ENCODE measurements around the gene CDIP1. TPM values are rescaled to one million over a fixed set of nuclear protein-coding genes. Genes with fewer than 3 reads are reported as not detected.
A peak's percentile ranks its signal among the peaks of the same experiment; 100 is the strongest.

The CDIP1 gene
- total RNA-seq, 4 donors from 2014 or later, result 18.3 to 33.4 (median 28.3) TPM

DNA sequence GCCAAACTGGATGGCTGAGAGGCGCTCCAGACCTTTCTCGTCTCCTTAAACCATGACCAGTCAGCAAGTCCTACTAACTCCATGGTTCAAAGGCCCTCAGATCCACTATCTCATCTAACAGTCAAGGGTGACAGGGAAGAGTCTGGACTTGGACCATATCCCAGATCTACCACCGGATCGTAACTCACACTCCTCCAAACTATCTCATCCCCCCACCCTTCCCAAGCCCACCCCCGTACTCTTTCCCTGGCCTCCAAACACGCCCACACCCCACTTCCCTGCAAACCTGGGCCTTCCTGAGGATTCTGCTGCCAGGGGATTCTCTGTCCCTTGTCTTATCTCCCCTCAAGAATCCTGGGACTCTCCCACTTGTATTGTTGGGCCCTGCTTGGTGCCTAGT, 5.1 kb downstream of the CDIP1 start:
- intact Hi-C loops (cut with DNase I), result no loop called here
- H3K4me1 ChIP-seq, result peaks cover 23 to 47% (median 34%) of the 10 kb centered on the region in 4 donors
- no peaks in the 10 kb centered on the region for H3K27me3 ChIP-seq
- H3K4me3 ChIP-seq, result no peak overlapping the region
- peaks cover 0 to 16% (median 9%) of the 10 kb centered on the region in 4 donors for H3K36me3 ChIP-seq
- TF ChIP-seq POLR2A (IDR thresholded peaks at IDR 0.05; ENCODE audit: low read depth), result no peak
- no peak for TF ChIP-seq POLR2AphosphoS5 (IDR thresholded peaks at IDR 0.05)
- TF ChIP-seq, protein P1, sequence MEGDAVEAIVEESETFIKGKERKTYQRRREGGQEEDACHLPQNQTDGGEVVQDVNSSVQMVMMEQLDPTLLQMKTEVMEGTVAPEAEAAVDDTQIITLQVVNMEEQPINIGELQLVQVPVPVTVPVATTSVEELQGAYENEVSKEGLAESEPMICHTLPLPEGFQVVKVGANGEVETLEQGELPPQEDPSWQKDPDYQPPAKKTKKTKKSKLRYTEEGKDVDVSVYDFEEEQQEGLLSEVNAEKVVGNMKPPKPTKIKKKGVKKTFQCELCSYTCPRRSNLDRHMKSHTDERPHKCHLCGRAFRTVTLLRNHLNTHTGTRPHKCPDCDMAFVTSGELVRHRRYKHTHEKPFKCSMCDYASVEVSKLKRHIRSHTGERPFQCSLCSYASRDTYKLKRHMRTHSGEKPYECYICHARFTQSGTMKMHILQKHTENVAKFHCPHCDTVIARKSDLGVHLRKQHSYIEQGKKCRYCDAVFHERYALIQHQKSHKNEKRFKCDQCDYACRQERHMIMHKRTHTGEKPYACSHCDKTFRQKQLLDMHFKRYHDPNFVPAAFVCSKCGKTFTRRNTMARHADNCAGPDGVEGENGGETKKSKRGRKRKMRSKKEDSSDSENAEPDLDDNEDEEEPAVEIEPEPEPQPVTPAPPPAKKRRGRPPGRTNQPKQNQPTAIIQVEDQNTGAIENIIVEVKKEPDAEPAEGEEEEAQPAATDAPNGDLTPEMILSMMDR (IDR thresholded peaks at IDR 0.05), result no peak
- no peak for TF ChIP-seq EP300 (IDR thresholded peaks at IDR 0.05)
- WGBS, result 90% methylated on average over 6 of the region's 6 CpGs
- peak overlapping the region in 3 of 4 donors; percentile 23 to 41 (median 25) for H3K27ac ChIP-seq (replicated peaks in 1 of 4)
- no peaks in the 10 kb centered on the region for H3K9me3 ChIP-seq
- DNase-seq (ENCODE audit: extremely low spot score), result no peak

DNA sequence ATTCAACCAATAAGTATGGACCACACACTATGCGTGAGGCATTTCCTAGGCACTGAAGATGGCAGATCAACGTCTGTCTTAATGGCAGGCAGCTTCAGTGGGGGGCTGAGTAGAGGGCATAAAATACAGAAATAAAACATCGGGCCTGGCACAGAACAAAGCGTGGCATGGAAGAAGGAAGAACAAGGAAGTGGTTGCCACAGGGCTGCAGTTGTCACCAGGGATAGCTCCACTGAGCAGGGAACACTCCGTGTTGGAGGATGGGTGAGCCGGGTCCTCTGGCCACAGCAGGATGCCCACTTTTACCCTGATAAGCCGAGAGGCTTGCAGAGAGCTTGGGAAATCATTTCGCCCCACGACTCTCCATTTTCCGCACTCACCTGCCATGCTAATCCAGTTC, 6.3 kb downstream of the CDIP1 start:
- intact Hi-C loops (cut with DNase I), result no loop called here
- TF ChIP-seq, protein P1 (IDR thresholded peaks at IDR 0.05), result no peak
- no peak for TF ChIP-seq POLR2AphosphoS5 (IDR thresholded peaks at IDR 0.05)
- no peak for TF ChIP-seq EP300 (IDR thresholded peaks at IDR 0.05)
- TF ChIP-seq POLR2A (IDR thresholded peaks at IDR 0.05; ENCODE audit: low read depth), result no peak
- H3K36me3 ChIP-seq, result peaks cover 0 to 16% (median 9%) of the 10 kb centered on the region in 4 donors
- no peaks in the 10 kb centered on the region for H3K9me3 ChIP-seq
- no peak for DNase-seq (ENCODE audit: extremely low spot score)
- no peak overlapping the region for H3K27ac ChIP-seq (replicated peaks in 1 of 4)
- no peak overlapping the region for H3K4me3 ChIP-seq
- 93% methylated on average over 10 of the region's 10 CpGs for WGBS
- H3K4me1 ChIP-seq, result peaks cover 20 to 40% (median 26%) of the 10 kb centered on the region in 4 donors
- H3K27me3 ChIP-seq, result no peaks in the 10 kb centered on the region

DNA sequence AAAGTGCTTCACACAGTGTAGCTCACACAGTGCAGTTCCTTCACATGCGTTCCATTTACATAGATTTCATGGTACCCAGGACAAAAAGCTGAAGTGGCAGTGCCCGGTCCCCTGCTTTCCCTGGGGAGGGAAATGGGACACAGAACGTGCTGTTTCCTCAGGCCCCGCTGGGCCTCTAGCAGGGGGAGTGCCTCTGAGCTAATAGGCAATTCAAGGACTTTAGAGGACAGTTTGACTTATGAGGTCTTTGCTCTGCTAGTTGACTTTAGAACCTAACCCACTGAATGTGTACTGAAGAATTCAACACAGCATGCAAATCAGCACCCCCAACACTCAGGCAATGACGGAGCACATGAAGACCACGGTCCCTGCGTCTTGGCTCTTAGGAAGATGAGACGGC, 6.8 kb downstream of the CDIP1 start:
- TF ChIP-seq EP300 (IDR thresholded peaks at IDR 0.05) (no peak), POLR2A (IDR thresholded peaks at IDR 0.05; ENCODE audit: low read depth) (no peak), POLR2AphosphoS5 (IDR thresholded peaks at IDR 0.05) (no peak)
- TF ChIP-seq, protein P1 (IDR thresholded peaks at IDR 0.05), result no peak
- peaks cover 19 to 35% (median 23%) of the 10 kb centered on the region in 4 donors for H3K4me1 ChIP-seq
- 94% methylated on average over 8 of the region's 8 CpGs for WGBS
- no peak for DNase-seq (ENCODE audit: extremely low spot score)
- H3K36me3 ChIP-seq, result peaks cover 0 to 16% (median 9%) of the 10 kb centered on the region in 4 donors
- H3K4me3 ChIP-seq, result no peak overlapping the region
- no peaks in the 10 kb centered on the region for H3K9me3 ChIP-seq
- H3K27ac ChIP-seq (replicated peaks in 1 of 4), result no peak overlapping the region
- intact Hi-C loops (cut with DNase I), result no loop called here
- no peaks in the 10 kb centered on the region for H3K27me3 ChIP-seq

DNA sequence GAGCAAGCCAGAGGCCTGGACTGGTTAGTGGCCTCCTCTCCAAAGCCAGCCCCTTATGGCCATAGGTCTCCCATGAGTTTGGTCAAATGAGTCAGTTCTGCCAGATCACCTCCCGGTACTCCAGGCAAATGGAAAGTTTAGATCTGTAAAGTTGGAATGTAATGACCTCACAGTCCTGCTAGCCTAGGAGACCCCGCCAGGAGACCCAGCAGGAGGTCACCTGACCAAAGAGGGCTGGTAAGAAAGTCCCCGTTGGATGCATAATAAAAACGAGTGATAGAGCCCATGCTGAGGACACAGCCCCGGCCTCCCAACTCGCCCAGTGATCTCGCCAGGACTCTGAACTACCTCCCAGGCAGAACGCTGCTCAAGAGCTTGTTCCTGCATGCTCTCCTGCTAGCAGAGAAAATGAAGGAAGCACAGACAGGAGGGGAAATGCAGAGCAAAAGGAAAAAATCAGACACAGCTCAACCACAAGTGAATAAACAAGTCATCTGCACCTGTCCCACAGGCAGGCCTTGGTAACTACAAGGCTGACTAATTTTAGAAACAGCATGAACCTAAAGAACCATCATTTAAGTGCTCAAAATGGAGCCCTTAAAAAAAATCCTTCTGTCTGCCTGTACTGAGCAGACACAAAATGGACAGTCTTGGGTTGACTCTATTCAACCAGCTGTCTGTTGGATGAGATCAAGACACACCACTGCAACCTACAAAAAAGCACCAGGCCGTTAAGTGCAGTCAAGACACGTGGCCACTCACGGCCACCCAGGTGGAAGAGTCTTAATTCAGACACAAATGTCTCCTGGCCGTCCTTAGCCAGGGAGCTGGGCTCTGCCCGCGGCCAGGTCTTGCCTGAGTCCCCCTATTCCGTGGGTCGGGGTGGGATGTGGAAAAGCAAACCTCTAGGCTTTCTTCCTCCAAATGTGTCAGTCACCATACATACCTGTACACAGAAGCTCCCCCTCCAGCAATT, 9.2 kb downstream of the CDIP1 start:
- TF ChIP-seq POLR2A (IDR thresholded peaks at IDR 0.05; ENCODE audit: low read depth) (no peak), POLR2AphosphoS5 (IDR thresholded peaks at IDR 0.05) (no peak), EP300 (IDR thresholded peaks at IDR 0.05) (no peak)
- TF ChIP-seq, protein P1 (IDR thresholded peaks at IDR 0.05), result no peak
- no peak overlapping the region for H3K4me3 ChIP-seq
- H3K9me3 ChIP-seq, result no peaks in the 10 kb centered on the region
- no peak for DNase-seq (ENCODE audit: extremely low spot score)
- no peaks in the 10 kb centered on the region for H3K27me3 ChIP-seq
- intact Hi-C loops (cut with DNase I), result no loop called here
- peaks cover 0 to 16% (median 9%) of the 10 kb centered on the region in 4 donors for H3K36me3 ChIP-seq
- 38% methylated on average over 15 of the region's 16 CpGs for WGBS
- H3K4me1 ChIP-seq, result peaks cover 21 to 36% (median 31%) of the 10 kb centered on the region in 4 donors
- H3K27ac ChIP-seq (replicated peaks in 1 of 4), result peak overlapping the region in 2 of 4 donors; percentile 17 to 44

Data from esophagus muscularis mucosa (tissue), 4 donors.